ENCODE results near the gene EHMT1.

GRCh38 chr9:137745541-137745991 lies 126.8 kb downstream of the EHMT1 start:
- TF ChIP-seq CTCF (IDR thresholded peaks at IDR 0.05) (no peak), EZH2 (IDR thresholded peaks at IDR 0.05; ENCODE audit: borderline replicate concordance, insufficient read depth, low read depth, low read length, poor library complexity, severe bottlenecking) (no peak)
